ENCODE results near the gene TMTC3. TPM values are rescaled to one million over a fixed set of nuclear protein-coding genes. Genes with fewer than 3 reads are reported as not detected.

Gene TMTC3
- polyA plus RNA-seq, 1 of the 3 experiments (the other 2 are of a cell fraction), result 2.8 TPM

DNA sequence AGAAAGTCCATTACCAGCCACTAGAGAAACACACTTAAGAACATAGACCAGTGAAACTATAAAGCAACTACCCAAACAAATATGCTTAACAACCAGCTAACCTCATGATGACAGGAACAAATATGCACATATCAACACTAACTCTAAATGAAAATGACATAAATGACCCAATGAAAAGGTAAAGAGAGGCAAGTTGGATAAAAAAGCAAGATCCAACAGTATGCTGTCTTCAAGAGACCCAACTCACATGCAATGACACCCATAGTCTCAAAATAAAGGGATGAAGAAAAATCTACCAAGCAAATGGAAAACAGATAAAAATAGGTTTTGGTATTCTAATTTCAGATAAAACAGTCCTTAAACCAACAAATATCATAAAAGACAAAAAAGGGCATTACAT is 77.8 kb downstream of the TMTC3 start (continued):
- no peak for TF ChIP-seq EZH2phosphoT487 (IDR thresholded peaks at IDR 0.05; ENCODE audit: borderline replicate concordance, low read depth)

DNA sequence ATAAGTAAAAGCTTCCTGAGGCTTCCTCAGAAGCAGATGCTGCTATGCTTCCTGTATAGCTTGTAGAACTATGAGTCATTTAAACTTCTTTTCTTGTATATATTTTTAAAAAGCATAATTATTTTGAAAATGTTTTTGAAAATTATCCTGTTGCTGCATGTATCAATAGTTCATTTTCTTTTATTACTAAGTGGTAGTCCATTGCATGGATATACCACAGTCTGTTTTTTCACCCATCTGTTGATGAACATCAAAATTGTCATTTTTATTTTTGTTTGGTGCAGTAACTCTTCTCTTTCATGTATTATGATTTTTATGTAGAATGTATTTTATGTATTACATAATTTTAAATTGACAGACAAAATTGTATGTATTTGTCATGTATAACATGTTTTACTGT is 81.4 kb downstream of the TMTC3 start:
- Histone ChIP-seq H3F3A (replicated peaks; ENCODE audit: insufficient read depth) (no peaks in the 10 kb centered on the region), H3K4me1 (ENCODE audit: control insufficient read depth in 1 of 2, insufficient read depth in 2 of 2, low read depth in 1 of 2, low read length in 1 of 2) (no peaks in the 10 kb centered on the region), H3K79me2 (ENCODE audit: insufficient read depth) (no peaks in the 10 kb centered on the region), H4K20me1 (ENCODE audit: insufficient read depth) (no peaks in the 10 kb centered on the region), H3K4me2 (no peak overlapping the region), H3K9ac (no peak overlapping the region), H3K27me3 (ENCODE audit: insufficient read depth) (no peaks in the 10 kb centered on the region), H2AFZ (ENCODE audit: low read depth) (no peak overlapping the region), H3K27ac (ENCODE audit: low read depth in 2 of 2, low read length in 1 of 2) (no peak overlapping the region), H3K4me3 (ENCODE audit: low read depth in 2 of 2, low read length in 1 of 2) (no peak overlapping the region), H3K9me3 (peaks cover 20% of the 10 kb centered on the region), H3K36me3 (replicated peaks in 1 of 2; ENCODE audit: control insufficient read depth in 1 of 2, insufficient read depth in 2 of 2, low read length in 1 of 2) (peaks cover 0 to 8% of the 10 kb centered on the region in 2 experiments), H3K9me2 (no peaks in the 10 kb centered on the region)
- ChIA-PET POLR2A (no interaction called here), CTCF (no interaction called here)
- TF ChIP-seq ELF1 (IDR thresholded peaks at IDR 0.05) (no peak), RAD21 (IDR thresholded peaks at IDR 0.05; ENCODE audit: low read length) (no peak), GABPA (IDR thresholded peaks at IDR 0.05; ENCODE audit: low read depth) (no peak), RXRA (IDR thresholded peaks at IDR 0.05; ENCODE audit: borderline replicate concordance, low read depth) (no peak), SIN3A (IDR thresholded peaks at IDR 0.05; ENCODE audit: borderline replicate concordance, low read depth, low read length) (no peak), NRF1 (IDR thresholded peaks at IDR 0.05; ENCODE audit: low read depth, low read length) (no peak), GATA2 (CRISPR knock-in tag; IDR thresholded peaks at IDR 0.05) (no peak), TAF1 (IDR thresholded peaks at IDR 0.05; ENCODE audit: borderline replicate concordance, low read depth, low read length) (no peak), RCOR1 (IDR thresholded peaks at IDR 0.05; ENCODE audit: low read length) (no peak), NFIC (IDR thresholded peaks at IDR 0.05; ENCODE audit: borderline replicate concordance) (no peak), FOSL2 (IDR thresholded peaks at IDR 0.05; ENCODE audit: borderline replicate concordance, low read depth) (no peak), RFX5 (IDR thresholded peaks at IDR 0.05; ENCODE audit: low read length) (no peak)
- TF ChIP-seq, protein P1, sequence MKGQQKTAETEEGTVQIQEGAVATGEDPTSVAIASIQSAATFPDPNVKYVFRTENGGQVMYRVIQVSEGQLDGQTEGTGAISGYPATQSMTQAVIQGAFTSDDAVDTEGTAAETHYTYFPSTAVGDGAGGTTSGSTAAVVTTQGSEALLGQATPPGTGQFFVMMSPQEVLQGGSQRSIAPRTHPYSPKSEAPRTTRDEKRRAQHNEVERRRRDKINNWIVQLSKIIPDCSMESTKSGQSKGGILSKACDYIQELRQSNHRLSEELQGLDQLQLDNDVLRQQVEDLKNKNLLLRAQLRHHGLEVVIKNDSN (IDR thresholded peaks at IDR 0.05; ENCODE audit: borderline replicate concordance, low read depth), result no peak
- TF ChIP-seq, protein P2, sequence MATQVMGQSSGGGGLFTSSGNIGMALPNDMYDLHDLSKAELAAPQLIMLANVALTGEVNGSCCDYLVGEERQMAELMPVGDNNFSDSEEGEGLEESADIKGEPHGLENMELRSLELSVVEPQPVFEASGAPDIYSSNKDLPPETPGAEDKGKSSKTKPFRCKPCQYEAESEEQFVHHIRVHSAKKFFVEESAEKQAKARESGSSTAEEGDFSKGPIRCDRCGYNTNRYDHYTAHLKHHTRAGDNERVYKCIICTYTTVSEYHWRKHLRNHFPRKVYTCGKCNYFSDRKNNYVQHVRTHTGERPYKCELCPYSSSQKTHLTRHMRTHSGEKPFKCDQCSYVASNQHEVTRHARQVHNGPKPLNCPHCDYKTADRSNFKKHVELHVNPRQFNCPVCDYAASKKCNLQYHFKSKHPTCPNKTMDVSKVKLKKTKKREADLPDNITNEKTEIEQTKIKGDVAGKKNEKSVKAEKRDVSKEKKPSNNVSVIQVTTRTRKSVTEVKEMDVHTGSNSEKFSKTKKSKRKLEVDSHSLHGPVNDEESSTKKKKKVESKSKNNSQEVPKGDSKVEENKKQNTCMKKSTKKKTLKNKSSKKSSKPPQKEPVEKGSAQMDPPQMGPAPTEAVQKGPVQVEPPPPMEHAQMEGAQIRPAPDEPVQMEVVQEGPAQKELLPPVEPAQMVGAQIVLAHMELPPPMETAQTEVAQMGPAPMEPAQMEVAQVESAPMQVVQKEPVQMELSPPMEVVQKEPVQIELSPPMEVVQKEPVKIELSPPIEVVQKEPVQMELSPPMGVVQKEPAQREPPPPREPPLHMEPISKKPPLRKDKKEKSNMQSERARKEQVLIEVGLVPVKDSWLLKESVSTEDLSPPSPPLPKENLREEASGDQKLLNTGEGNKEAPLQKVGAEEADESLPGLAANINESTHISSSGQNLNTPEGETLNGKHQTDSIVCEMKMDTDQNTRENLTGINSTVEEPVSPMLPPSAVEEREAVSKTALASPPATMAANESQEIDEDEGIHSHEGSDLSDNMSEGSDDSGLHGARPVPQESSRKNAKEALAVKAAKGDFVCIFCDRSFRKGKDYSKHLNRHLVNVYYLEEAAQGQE (IDR thresholded peaks at IDR 0.05; ENCODE audit: low read depth, low read length), result no peak
- TF ChIP-seq, protein P3, sequence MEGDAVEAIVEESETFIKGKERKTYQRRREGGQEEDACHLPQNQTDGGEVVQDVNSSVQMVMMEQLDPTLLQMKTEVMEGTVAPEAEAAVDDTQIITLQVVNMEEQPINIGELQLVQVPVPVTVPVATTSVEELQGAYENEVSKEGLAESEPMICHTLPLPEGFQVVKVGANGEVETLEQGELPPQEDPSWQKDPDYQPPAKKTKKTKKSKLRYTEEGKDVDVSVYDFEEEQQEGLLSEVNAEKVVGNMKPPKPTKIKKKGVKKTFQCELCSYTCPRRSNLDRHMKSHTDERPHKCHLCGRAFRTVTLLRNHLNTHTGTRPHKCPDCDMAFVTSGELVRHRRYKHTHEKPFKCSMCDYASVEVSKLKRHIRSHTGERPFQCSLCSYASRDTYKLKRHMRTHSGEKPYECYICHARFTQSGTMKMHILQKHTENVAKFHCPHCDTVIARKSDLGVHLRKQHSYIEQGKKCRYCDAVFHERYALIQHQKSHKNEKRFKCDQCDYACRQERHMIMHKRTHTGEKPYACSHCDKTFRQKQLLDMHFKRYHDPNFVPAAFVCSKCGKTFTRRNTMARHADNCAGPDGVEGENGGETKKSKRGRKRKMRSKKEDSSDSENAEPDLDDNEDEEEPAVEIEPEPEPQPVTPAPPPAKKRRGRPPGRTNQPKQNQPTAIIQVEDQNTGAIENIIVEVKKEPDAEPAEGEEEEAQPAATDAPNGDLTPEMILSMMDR (IDR thresholded peaks at IDR 0.05), result no peak
- TF ChIP-seq, protein P4, sequence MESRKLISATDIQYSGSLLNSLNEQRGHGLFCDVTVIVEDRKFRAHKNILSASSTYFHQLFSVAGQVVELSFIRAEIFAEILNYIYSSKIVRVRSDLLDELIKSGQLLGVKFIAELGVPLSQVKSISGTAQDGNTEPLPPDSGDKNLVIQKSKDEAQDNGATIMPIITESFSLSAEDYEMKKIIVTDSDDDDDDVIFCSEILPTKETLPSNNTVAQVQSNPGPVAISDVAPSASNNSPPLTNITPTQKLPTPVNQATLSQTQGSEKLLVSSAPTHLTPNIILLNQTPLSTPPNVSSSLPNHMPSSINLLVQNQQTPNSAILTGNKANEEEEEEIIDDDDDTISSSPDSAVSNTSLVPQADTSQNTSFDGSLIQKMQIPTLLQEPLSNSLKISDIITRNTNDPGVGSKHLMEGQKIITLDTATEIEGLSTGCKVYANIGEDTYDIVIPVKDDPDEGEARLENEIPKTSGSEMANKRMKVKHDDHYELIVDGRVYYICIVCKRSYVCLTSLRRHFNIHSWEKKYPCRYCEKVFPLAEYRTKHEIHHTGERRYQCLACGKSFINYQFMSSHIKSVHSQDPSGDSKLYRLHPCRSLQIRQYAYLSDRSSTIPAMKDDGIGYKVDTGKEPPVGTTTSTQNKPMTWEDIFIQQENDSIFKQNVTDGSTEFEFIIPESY (IDR thresholded peaks at IDR 0.05; ENCODE audit: borderline replicate concordance, low read depth), result no peak
- TF ChIP-seq, protein P5, sequence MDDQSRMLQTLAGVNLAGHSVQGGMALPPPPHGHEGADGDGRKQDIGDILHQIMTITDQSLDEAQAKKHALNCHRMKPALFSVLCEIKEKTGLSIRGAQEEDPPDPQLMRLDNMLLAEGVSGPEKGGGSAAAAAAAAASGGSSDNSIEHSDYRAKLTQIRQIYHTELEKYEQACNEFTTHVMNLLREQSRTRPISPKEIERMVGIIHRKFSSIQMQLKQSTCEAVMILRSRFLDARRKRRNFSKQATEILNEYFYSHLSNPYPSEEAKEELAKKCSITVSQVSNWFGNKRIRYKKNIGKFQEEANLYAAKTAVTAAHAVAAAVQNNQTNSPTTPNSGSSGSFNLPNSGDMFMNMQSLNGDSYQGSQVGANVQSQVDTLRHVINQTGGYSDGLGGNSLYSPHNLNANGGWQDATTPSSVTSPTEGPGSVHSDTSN (IDR thresholded peaks at IDR 0.05), result no peak
- TF ChIP-seq, protein P6, sequence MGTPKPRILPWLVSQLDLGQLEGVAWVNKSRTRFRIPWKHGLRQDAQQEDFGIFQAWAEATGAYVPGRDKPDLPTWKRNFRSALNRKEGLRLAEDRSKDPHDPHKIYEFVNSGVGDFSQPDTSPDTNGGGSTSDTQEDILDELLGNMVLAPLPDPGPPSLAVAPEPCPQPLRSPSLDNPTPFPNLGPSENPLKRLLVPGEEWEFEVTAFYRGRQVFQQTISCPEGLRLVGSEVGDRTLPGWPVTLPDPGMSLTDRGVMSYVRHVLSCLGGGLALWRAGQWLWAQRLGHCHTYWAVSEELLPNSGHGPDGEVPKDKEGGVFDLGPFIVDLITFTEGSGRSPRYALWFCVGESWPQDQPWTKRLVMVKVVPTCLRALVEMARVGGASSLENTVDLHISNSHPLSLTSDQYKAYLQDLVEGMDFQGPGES (IDR thresholded peaks at IDR 0.05; ENCODE audit: low read depth, low read length), result no peak
- TF ChIP-seq, protein P7, sequence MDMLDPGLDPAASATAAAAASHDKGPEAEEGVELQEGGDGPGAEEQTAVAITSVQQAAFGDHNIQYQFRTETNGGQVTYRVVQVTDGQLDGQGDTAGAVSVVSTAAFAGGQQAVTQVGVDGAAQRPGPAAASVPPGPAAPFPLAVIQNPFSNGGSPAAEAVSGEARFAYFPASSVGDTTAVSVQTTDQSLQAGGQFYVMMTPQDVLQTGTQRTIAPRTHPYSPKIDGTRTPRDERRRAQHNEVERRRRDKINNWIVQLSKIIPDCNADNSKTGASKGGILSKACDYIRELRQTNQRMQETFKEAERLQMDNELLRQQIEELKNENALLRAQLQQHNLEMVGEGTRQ (IDR thresholded peaks at IDR 0.05; ENCODE audit: borderline replicate concordance, low read depth, low read length), result no peak
- DNase-seq, result no peak

Data from SK-N-SH (cell line).